Measurements from ENCODE around the gene MRPL16. TPM values are rescaled to one million over a fixed set of nuclear protein-coding genes. Genes with fewer than 3 reads are reported as not detected.

The MRPL16 gene
- total RNA-seq, 1 donor from 2014 or later: 27.6 TPM

DNA sequence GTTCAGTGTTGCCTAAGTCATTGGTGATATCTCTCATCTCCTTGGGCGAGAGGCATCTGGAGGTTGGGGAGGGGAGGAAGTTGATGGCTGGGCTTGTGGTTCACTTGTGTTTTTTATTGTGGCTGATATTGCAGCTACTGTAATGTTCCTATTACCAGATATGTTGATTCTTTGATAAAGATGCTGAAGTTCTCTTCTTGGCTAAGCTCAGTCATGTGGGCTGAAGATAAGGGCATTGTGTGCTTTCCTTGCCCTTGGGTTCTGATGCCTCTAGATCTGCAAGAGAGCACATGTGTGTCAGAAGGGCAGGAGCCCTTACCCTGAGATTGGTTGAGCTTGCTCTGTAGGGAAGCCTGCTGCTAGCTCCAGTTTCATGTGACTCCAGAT, 43.4 kb downstream of the MRPL16 start:
- no peak overlapping the region for H3K27ac Mint-ChIP-seq (ENCODE audit: unreplicated experiment)
- TF ChIP-seq, protein P1, sequence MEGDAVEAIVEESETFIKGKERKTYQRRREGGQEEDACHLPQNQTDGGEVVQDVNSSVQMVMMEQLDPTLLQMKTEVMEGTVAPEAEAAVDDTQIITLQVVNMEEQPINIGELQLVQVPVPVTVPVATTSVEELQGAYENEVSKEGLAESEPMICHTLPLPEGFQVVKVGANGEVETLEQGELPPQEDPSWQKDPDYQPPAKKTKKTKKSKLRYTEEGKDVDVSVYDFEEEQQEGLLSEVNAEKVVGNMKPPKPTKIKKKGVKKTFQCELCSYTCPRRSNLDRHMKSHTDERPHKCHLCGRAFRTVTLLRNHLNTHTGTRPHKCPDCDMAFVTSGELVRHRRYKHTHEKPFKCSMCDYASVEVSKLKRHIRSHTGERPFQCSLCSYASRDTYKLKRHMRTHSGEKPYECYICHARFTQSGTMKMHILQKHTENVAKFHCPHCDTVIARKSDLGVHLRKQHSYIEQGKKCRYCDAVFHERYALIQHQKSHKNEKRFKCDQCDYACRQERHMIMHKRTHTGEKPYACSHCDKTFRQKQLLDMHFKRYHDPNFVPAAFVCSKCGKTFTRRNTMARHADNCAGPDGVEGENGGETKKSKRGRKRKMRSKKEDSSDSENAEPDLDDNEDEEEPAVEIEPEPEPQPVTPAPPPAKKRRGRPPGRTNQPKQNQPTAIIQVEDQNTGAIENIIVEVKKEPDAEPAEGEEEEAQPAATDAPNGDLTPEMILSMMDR (IDR thresholded peaks at IDR 0.05): no peak
- H3K9me3 Mint-ChIP-seq (ENCODE audit: low read depth): no peaks in the 10 kb centered on the region
- no peak for DNase-seq (ENCODE audit: low spot score)
- no peak overlapping the region for H3K4me3 Mint-ChIP-seq (ENCODE audit: unreplicated experiment)
- H3K4me1 Mint-ChIP-seq (ENCODE audit: low read depth): peaks cover 21% of the 10 kb centered on the region
- H3K36me3 Mint-ChIP-seq (ENCODE audit: low read depth): no peaks in the 10 kb centered on the region
- no peaks in the 10 kb centered on the region for H3K27me3 Mint-ChIP-seq (ENCODE audit: low read depth)

DNA sequence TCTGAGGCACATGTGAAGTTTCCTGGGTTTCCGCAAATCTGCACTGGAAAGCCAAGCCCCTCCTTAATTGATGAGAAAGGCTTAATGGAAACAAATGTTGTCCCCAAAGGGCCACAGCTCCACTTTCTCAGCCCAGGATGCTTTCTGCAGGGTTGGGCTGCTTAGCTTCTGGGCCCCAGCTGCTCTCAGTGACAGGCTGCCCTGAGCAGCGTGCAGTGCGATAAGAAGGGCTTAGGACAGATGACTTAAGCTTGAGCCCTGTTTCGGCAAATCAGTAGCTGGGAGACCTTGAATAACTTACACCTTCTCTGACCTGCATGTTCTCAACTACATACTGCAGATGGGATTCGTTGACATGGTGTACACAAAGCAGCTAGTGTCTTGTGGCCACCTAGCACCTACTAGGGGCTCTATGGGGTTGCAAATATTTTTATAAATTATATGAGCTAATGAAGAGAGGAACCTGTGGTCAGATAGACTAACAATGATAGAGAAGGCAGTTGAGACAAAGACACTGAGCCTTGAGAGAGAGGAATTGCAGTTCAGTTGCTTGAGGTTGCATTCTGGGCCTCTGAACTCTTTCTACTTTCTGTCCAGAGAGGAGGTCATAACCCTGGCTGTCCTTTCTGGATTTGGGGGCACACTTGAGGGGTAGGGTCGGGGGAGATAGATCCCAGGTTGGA, 43.9 kb downstream of the MRPL16 start:
- TF ChIP-seq, protein P1 (IDR thresholded peaks at IDR 0.05): no peak
- no peaks in the 10 kb centered on the region for H3K27me3 Mint-ChIP-seq (ENCODE audit: low read depth)
- H3K9me3 Mint-ChIP-seq (ENCODE audit: low read depth): no peaks in the 10 kb centered on the region
- H3K36me3 Mint-ChIP-seq (ENCODE audit: low read depth): no peaks in the 10 kb centered on the region
- no peak overlapping the region for H3K27ac Mint-ChIP-seq (ENCODE audit: unreplicated experiment)
- H3K4me1 Mint-ChIP-seq (ENCODE audit: low read depth): peaks cover 21% of the 10 kb centered on the region
- no peak for DNase-seq (ENCODE audit: low spot score)
- no peak overlapping the region for H3K4me3 Mint-ChIP-seq (ENCODE audit: unreplicated experiment)

DNA sequence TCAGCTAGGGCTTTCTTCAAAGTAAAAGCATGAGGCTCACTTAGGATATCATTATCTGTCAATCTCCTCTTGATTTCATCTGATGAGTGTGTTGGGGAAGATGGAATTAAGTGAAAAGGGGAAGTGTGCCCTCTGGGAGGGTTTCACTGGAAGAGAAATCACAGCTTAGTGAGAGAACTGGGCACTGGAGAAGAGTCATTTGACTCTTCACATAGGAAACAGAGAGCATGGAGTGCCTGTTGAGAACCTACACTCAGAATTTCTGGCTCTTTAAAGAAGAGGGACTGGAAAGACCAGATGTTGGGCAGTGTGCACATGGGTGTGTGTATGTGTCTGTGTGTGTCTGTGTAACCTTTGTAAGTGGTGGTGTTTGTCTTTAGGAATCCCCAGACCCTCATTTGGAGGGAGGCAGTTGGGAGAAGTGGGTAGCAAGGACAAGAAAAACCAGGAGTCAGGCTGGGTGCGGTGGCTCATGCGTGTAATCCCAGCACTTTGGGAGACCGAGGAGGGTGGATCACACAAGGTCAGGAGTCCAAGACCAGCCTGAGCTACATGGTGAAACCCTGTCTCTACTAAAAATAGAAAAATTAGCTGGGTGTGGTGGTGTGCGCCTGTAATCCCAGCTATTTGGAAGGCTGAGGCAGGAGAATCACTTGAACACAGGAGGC, 45.4 kb downstream of the MRPL16 start:
- Mint-ChIP-seq H3K36me3 (ENCODE audit: low read depth) (no peaks in the 10 kb centered on the region), H3K9me3 (ENCODE audit: low read depth) (no peaks in the 10 kb centered on the region), H3K4me3 (ENCODE audit: unreplicated experiment) (no peak overlapping the region), H3K27ac (ENCODE audit: unreplicated experiment) (no peak overlapping the region), H3K27me3 (ENCODE audit: low read depth) (no peaks in the 10 kb centered on the region), H3K4me1 (ENCODE audit: low read depth) (peaks cover 15% of the 10 kb centered on the region)
- TF ChIP-seq, protein P1 (IDR thresholded peaks at IDR 0.05): no peak
- no peak for DNase-seq (ENCODE audit: low spot score)

DNA sequence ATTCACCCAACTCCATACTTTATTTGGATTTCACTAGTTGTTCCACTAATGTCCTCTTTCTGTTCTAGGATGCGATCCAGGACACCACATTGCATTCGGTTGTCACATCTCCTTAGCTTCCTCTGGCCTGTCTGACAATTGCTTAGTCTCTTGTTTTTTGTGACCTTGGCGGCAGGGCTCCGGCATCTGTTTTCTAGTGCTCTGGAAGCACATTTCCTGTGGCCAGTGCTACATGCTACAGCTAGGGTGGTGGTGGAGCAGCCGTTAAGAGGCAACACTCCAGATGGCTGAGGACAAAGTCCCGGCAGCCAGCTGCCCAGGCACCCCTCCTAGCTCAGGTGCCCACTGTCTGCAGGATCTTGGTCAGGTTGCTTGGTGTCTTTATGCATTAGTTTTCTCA, 48.6 kb downstream of the MRPL16 start:
- no peak overlapping the region for H3K4me3 Mint-ChIP-seq (ENCODE audit: unreplicated experiment)
- TF ChIP-seq, protein P1 (IDR thresholded peaks at IDR 0.05): no peak
- H3K36me3 Mint-ChIP-seq (ENCODE audit: low read depth): peaks cover 1% of the 10 kb centered on the region
- no peak for DNase-seq (ENCODE audit: low spot score)
- H3K27ac Mint-ChIP-seq (ENCODE audit: unreplicated experiment): no peak overlapping the region
- peaks cover 21% of the 10 kb centered on the region for H3K4me1 Mint-ChIP-seq (ENCODE audit: low read depth)
- no peaks in the 10 kb centered on the region for H3K27me3 Mint-ChIP-seq (ENCODE audit: low read depth)
- H3K9me3 Mint-ChIP-seq (ENCODE audit: low read depth): no peaks in the 10 kb centered on the region

DNA sequence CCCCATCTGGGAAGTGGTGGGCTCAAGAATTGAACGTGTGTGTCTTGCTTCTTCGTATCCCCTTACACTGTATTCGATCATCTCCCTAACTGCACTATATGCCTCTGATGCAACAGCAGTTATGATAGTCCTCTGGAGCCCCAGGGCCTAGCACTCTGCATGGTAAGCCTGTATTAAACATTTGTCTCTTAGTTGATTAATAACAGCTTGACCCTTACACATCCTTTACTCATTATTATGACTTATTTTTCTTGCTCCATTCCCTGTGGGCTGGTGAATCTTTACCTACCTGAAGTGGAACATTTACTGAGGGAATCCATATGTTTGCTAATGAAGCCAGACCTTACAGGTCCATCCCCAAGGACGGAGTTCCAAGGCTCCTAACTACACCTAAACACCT, 49.8 kb downstream of the MRPL16 start:
- Mint-ChIP-seq H3K27me3 (ENCODE audit: low read depth) (no peaks in the 10 kb centered on the region), H3K4me1 (ENCODE audit: low read depth) (peaks cover 31% of the 10 kb centered on the region), H3K4me3 (ENCODE audit: unreplicated experiment) (no peak overlapping the region), H3K36me3 (ENCODE audit: low read depth) (peaks cover 1% of the 10 kb centered on the region), H3K9me3 (ENCODE audit: low read depth) (no peaks in the 10 kb centered on the region), H3K27ac (ENCODE audit: unreplicated experiment) (no peak overlapping the region)
- DNase-seq (ENCODE audit: low spot score): no peak
- TF ChIP-seq, protein P1 (IDR thresholded peaks at IDR 0.05): no peak
